Measurements from ENCODE around the gene NACA2. TPM values are rescaled to one million over a fixed set of nuclear protein-coding genes. Genes with fewer than 3 reads are reported as not detected.
"Not testable (repeated sequence)": the region's sequence is repeated elsewhere in the genome, so short reads cannot be mapped to it uniquely, and the experiment has no call there.

The NACA2 gene
- polyA plus RNA-seq, 1 donor: 0.81 TPM

- DNase-seq: no peak
- H3K4me3 ChIP-seq (ENCODE audit: low read length): no peak overlapping the region
- H3K9me3 ChIP-seq (ENCODE audit: control insufficient read depth, low read depth, low read length): no peaks in the 10 kb centered on the region
- no peaks in the 10 kb centered on the region for H3K36me3 ChIP-seq (ENCODE audit: control insufficient read depth, insufficient read depth, low read length)
- no peak overlapping the region for H3K27ac ChIP-seq (ENCODE audit: low read length)
- no CpG with 5 or more reads among the region's 4 CpGs for WGBS (ENCODE audit: insufficient coverage, low lambda C conversion rate)
- no peaks in the 10 kb centered on the region for H3K4me1 ChIP-seq (ENCODE audit: control insufficient read depth, insufficient read depth, low read length)
- peaks cover 12% of the 10 kb centered on the region for H3K27me3 ChIP-seq (ENCODE audit: control insufficient read depth, insufficient read depth, low read length)
Measured at GRCh38 chr17:61587807-61588660, 3.0 kb downstream of the NACA2 start.

GRCh38 chr17:61587242-61587641, 3.8 kb downstream of the NACA2 start:
- WGBS (ENCODE audit: insufficient coverage, low lambda C conversion rate): no CpG with 5 or more reads among the region's 1 CpG
- no peak overlapping the region for H3K4me3 ChIP-seq (ENCODE audit: low read length)
- H3K27me3 ChIP-seq (ENCODE audit: control insufficient read depth, insufficient read depth, low read length): peaks cover 10% of the 10 kb centered on the region
- no peak for DNase-seq
- H3K27ac ChIP-seq (ENCODE audit: low read length): no peak overlapping the region
- no peaks in the 10 kb centered on the region for H3K4me1 ChIP-seq (ENCODE audit: control insufficient read depth, insufficient read depth, low read length)
- no peaks in the 10 kb centered on the region for H3K36me3 ChIP-seq (ENCODE audit: control insufficient read depth, insufficient read depth, low read length)
- no peaks in the 10 kb centered on the region for H3K9me3 ChIP-seq (ENCODE audit: control insufficient read depth, low read depth, low read length)

DNA sequence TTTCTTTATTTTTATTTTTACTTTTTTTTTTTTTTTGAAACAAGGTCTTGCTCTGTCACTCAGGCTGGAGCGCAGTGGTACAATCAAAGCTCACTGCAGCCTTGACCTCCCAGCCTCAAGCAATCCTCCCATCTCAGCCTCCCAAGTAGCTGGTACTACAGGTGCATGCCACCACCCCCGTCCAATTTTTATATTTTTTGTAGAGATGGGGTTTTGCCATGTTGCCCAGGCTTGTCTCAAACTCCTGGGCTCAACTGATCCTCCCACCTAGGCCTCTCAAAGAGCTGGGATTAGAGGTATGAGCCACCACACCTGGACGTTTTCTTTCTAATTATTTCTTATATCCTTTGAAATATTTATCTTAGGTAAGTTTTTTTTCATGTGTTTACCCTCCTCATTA, 4.4 kb downstream of the NACA2 start:
- H3K4me1 ChIP-seq (ENCODE audit: control insufficient read depth, insufficient read depth, low read length); H3K27me3 ChIP-seq (ENCODE audit: control insufficient read depth, insufficient read depth, low read length); H3K9me3 ChIP-seq (ENCODE audit: control insufficient read depth, low read depth, low read length); H3K4me3 ChIP-seq (ENCODE audit: low read length); H3K36me3 ChIP-seq (ENCODE audit: control insufficient read depth, insufficient read depth, low read length); DNase-seq; H3K27ac ChIP-seq (ENCODE audit: low read length): not testable (repeated sequence)
- WGBS (ENCODE audit: insufficient coverage, low lambda C conversion rate): no CpG with 5 or more reads among the region's 3 CpGs

GRCh38 chr17:61586031-61586566, 4.9 kb downstream of the NACA2 start:
- no peaks in the 10 kb centered on the region for H3K9me3 ChIP-seq (ENCODE audit: control insufficient read depth, low read depth, low read length)

DNA sequence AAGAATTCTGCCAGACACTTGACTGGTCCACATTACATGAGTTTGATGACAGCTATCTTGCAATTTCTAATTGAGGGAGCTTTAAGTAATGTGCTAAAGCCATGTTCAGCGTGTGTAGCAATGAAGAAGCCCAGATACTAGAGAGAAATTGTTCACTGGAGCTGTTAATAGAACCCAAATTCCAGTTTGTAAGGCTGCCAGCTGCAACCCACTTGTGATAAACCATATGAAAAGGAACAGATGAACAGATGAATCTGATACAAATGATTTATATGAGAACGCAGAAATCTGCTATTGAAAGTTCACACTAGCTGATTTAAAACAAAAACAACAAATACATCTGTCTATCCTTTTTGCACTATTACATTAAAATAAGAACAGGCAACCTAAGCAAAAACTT, 6.2 kb downstream of the NACA2 start:
- H3K27me3 ChIP-seq (ENCODE audit: control insufficient read depth, insufficient read depth, low read length): peaks cover 11% of the 10 kb centered on the region
- DNase-seq: no peak
- 100% methylated on average over 1 of the region's 2 CpGs for WGBS (ENCODE audit: insufficient coverage, low lambda C conversion rate)
- H3K4me1 ChIP-seq (ENCODE audit: control insufficient read depth, insufficient read depth, low read length): no peaks in the 10 kb centered on the region
- H3K9me3 ChIP-seq (ENCODE audit: control insufficient read depth, low read depth, low read length): no peaks in the 10 kb centered on the region
- no peak overlapping the region for H3K4me3 ChIP-seq (ENCODE audit: low read length)
- no peak overlapping the region for H3K27ac ChIP-seq (ENCODE audit: low read length)
- H3K36me3 ChIP-seq (ENCODE audit: control insufficient read depth, insufficient read depth, low read length): no peaks in the 10 kb centered on the region

More at GRCh38 chr17:61586031-61586566, 4.9 kb downstream of the NACA2 start:
- DNase-seq: no peak
- Histone ChIP-seq H3K27ac (ENCODE audit: low read length) (no peak overlapping the region), H3K4me1 (ENCODE audit: control insufficient read depth, insufficient read depth, low read length) (no peaks in the 10 kb centered on the region), H3K36me3 (ENCODE audit: control insufficient read depth, insufficient read depth, low read length) (no peaks in the 10 kb centered on the region), H3K4me3 (ENCODE audit: low read length) (no peak overlapping the region), H3K27me3 (ENCODE audit: control insufficient read depth, insufficient read depth, low read length) (peaks cover 11% of the 10 kb centered on the region)
- 95% methylated on average over 3 of the region's 4 CpGs for WGBS (ENCODE audit: insufficient coverage, low lambda C conversion rate)

DNA sequence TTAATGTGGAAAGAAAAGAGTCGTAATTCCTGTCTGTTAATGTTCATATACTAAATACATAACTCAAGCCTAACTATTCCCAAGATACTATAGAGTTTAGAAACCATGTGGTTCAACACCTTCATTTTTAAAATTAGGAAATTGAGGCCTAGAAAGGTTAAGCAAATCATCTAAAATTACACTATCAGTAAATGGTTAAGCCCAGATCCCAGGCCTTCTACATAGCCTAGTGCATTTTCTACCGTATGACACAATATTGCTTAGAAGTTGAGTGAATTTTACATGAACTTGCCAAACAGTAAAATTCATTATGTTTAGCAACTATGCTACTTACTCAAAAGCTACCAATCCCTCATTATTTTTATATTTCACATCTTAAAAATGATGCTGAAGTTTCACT, 6.8 kb downstream of the NACA2 start:
- no peak for DNase-seq
- WGBS (ENCODE audit: insufficient coverage, low lambda C conversion rate): 100% methylated on average over 1 of the region's 2 CpGs
- H3K27ac ChIP-seq (ENCODE audit: low read length): no peak overlapping the region
- no peak overlapping the region for H3K4me3 ChIP-seq (ENCODE audit: low read length)
- H3K9me3 ChIP-seq (ENCODE audit: control insufficient read depth, low read depth, low read length): no peaks in the 10 kb centered on the region
- H3K27me3 ChIP-seq (ENCODE audit: control insufficient read depth, insufficient read depth, low read length): peaks cover 7% of the 10 kb centered on the region
- no peaks in the 10 kb centered on the region for H3K4me1 ChIP-seq (ENCODE audit: control insufficient read depth, insufficient read depth, low read length)
- H3K36me3 ChIP-seq (ENCODE audit: control insufficient read depth, insufficient read depth, low read length): no peaks in the 10 kb centered on the region

GRCh38 chr17:61583660-61584264, 7.3 kb downstream of the NACA2 start:
- DNase-seq: no peak
- H3K9me3 ChIP-seq (ENCODE audit: control insufficient read depth, low read depth, low read length): no peaks in the 10 kb centered on the region
- WGBS (ENCODE audit: insufficient coverage, low lambda C conversion rate): no CpG with 5 or more reads among the region's 4 CpGs
- no peak overlapping the region for H3K4me3 ChIP-seq (ENCODE audit: low read length)
- H3K27me3 ChIP-seq (ENCODE audit: control insufficient read depth, insufficient read depth, low read length): peaks cover 7% of the 10 kb centered on the region
- H3K36me3 ChIP-seq (ENCODE audit: control insufficient read depth, insufficient read depth, low read length): no peaks in the 10 kb centered on the region
- no peaks in the 10 kb centered on the region for H3K4me1 ChIP-seq (ENCODE audit: control insufficient read depth, insufficient read depth, low read length)
- no peak overlapping the region for H3K27ac ChIP-seq (ENCODE audit: low read length)

- no peaks in the 10 kb centered on the region for H3K9me3 ChIP-seq (ENCODE audit: control insufficient read depth, low read depth, low read length)
Measured at GRCh38 chr17:61583242-61583641, 7.8 kb downstream of the NACA2 start.

DNA sequence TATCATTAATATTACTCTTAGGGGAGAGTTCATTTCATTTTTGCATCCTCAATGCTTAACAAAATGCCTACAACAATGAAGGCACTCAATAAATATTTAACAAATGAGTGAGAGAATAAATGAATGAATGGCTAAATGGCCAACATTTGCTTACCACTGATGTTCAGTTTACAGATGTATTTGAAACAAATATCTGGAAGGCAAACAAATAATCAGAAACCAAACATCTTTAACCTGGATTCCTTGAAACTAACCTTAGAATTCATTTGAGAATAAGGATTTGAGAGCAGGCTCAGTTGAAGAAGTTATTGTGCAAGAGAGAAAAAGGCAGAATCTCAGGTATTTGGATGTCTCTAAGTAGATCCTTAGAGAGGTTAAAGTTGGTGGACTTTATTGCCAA, 8.4 kb downstream of the NACA2 start:
- no peak for DNase-seq
- no peaks in the 10 kb centered on the region for H3K36me3 ChIP-seq (ENCODE audit: control insufficient read depth, insufficient read depth, low read length)
- H3K27me3 ChIP-seq (ENCODE audit: control insufficient read depth, insufficient read depth, low read length): peaks cover 7% of the 10 kb centered on the region
- H3K4me1 ChIP-seq (ENCODE audit: control insufficient read depth, insufficient read depth, low read length): no peaks in the 10 kb centered on the region
- H3K27ac ChIP-seq (ENCODE audit: low read length): no peak overlapping the region
- no peak overlapping the region for H3K4me3 ChIP-seq (ENCODE audit: low read length)
- no peaks in the 10 kb centered on the region for H3K9me3 ChIP-seq (ENCODE audit: control insufficient read depth, low read depth, low read length)

More at GRCh38 chr17:61583242-61583641, 7.8 kb downstream of the NACA2 start:
- Histone ChIP-seq H3K27ac (ENCODE audit: low read length) (no peak overlapping the region), H3K4me3 (ENCODE audit: low read length) (no peak overlapping the region), H3K36me3 (ENCODE audit: control insufficient read depth, insufficient read depth, low read length) (no peaks in the 10 kb centered on the region), H3K4me1 (ENCODE audit: control insufficient read depth, insufficient read depth, low read length) (no peaks in the 10 kb centered on the region), H3K27me3 (ENCODE audit: control insufficient read depth, insufficient read depth, low read length) (peaks cover 7% of the 10 kb centered on the region)
- WGBS (ENCODE audit: insufficient coverage, low lambda C conversion rate): 100% methylated on average over 2 of the region's 3 CpGs
- DNase-seq: peak; percentile 22 to 46

DNA sequence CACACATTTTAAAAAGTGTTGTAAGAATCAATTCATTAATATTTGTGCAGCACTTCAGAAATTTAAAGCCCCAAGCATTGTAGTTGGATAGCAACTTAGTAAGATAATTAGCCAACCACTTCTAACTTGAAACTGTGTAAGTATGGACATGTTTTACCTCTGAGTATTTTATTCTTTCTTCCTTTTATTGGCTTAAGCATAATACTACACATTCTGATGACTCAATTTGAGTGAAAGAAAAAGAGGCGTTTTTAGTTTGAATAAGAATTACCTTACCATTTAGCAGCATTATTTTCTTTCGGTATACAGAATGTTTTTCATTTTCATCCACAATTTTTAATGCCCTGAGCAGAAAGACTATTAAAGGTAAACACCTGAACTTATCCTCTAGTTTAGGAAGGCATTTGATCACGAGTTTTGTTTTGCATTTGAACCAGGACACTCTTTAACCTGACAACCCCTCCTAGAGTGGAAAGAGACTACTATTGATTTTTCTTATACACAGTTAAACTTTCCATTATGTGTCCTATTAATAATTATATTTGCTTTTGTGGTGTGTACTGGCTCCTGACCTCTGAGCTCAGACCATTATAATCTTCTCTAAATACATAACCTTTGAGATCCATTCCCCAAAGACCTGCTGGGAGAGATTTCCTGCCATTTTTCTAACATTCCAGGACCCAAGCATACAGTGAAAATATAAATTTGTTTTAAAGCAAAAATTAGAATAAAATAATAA, 9.2 kb downstream of the NACA2 start:
- no peaks in the 10 kb centered on the region for H3K9me3 ChIP-seq (ENCODE audit: control insufficient read depth, low read depth, low read length)
- H3K27me3 ChIP-seq (ENCODE audit: control insufficient read depth, insufficient read depth, low read length): peaks cover 7% of the 10 kb centered on the region
- H3K4me3 ChIP-seq (ENCODE audit: low read length): no peak overlapping the region
- 46% methylated on average over 3 of the region's 3 CpGs for WGBS (ENCODE audit: insufficient coverage, low lambda C conversion rate)
- no peak overlapping the region for H3K27ac ChIP-seq (ENCODE audit: low read length)
- H3K4me1 ChIP-seq (ENCODE audit: control insufficient read depth, insufficient read depth, low read length): no peaks in the 10 kb centered on the region
- no peak for DNase-seq
- H3K36me3 ChIP-seq (ENCODE audit: control insufficient read depth, insufficient read depth, low read length): no peaks in the 10 kb centered on the region

All from large intestine (tissue), 3 donors.